GM12875 (cell line): ENCODE measurements around the gene LARP4B.
A peak's percentile ranks its signal among the peaks of the same experiment; 100 is the strongest.
"Not testable (repeated sequence)": the region's sequence is repeated elsewhere in the genome, so short reads cannot be mapped to it uniquely, and the experiment has no call there.

Experiments used
- H3K4me3 ChIP-seq: one replicate; pipeline ENCODE4 v1.5.1; 2011; ENCODE audit warnings: low read depth, low read length, control low read depth
- TF ChIP-seq, protein P1 (sequence below): IDR thresholded peaks from 2 replicates; pipeline ENCODE4 v1.5.1; 2011; ENCODE audit warnings: low read depth, mild to moderate bottlenecking, control low read depth, inconsistent platforms, low read length, moderate library complexity, borderline replicate concordance; ENCODE audit not compliant: insufficient read depth

Gene LARP4B

DNA sequence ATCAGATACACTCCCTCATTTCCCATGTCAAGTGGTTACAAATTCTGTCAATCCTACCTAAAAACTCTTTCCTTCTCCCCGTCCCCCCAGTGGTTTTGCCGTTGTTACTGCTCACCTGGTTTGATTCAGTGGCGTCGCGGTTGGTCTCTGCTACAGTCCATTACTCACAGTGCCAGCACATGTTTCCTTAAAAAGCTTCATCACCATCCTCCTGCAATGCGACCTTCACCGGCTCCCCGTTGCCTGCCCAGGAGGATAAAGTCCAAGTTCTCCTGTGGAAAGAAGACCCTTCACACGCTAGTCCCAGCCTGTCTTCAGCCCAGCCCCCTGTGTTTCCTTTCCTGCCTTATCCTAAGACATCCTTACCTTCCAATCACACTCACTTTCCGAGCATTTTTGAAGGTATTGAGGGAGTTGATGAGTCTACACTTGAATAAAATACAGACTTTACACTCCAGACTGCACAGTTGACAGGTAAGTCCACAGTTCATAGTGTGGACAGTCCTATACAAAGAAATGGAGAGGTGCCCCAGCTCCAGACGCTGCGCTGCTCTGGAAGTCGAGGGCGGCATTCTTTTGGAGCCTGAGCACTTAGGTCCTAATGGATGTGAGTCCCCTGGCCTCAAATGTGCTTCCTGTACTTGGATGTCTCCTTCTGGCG is 3.4 kb upstream of the LARP4B start:
- TF ChIP-seq, protein P1, sequence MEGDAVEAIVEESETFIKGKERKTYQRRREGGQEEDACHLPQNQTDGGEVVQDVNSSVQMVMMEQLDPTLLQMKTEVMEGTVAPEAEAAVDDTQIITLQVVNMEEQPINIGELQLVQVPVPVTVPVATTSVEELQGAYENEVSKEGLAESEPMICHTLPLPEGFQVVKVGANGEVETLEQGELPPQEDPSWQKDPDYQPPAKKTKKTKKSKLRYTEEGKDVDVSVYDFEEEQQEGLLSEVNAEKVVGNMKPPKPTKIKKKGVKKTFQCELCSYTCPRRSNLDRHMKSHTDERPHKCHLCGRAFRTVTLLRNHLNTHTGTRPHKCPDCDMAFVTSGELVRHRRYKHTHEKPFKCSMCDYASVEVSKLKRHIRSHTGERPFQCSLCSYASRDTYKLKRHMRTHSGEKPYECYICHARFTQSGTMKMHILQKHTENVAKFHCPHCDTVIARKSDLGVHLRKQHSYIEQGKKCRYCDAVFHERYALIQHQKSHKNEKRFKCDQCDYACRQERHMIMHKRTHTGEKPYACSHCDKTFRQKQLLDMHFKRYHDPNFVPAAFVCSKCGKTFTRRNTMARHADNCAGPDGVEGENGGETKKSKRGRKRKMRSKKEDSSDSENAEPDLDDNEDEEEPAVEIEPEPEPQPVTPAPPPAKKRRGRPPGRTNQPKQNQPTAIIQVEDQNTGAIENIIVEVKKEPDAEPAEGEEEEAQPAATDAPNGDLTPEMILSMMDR: no peak

DNA sequence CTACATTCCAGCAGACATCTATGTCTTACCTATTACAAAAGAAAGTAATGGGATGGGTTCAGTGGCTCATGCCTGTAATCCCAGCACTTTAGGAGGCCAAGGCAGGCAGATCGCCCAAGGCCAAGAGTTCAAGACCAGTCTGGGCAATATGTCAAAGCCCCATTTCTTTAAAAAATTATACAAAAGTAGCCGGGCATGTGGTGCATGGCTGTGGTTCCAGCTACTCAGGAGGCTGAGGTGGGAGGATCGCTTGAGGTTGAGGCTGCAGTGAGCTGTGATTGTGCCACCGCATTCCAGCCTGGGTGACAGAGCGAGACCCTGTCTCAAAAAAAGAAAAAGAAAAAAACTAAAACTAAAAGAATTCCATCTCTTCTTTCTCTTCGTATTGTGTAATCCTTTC is 2.7 kb upstream of the LARP4B start:
- H3K4me3 ChIP-seq: not testable (repeated sequence)

More for the DNA sequence above, 3.4 kb upstream of the LARP4B start:
- H3K4me3 ChIP-seq: no peak overlapping the region

DNA sequence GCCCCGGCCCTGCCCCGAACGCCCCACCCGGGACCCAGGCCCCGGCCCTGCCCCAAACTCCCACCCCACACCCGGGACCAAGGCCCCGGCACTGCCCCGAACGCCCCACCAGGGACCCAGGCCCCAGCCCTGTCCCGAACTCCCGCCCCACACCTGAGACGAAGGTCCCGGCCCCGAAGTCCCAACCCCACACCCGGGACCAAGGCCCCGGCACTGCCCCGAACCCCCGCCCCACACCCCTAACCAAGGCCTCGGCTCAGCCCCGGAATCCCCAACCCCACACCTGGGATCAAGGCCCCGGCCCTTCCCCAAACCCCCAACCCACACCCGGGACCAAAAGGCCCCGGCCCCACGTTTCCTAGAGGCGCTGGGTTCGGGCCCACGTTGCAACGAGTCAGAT is 1.1 kb upstream of the LARP4B start:
- H3K4me3 ChIP-seq: peak overlapping the region; percentile 67
- TF ChIP-seq, protein P1: no peak

DNA sequence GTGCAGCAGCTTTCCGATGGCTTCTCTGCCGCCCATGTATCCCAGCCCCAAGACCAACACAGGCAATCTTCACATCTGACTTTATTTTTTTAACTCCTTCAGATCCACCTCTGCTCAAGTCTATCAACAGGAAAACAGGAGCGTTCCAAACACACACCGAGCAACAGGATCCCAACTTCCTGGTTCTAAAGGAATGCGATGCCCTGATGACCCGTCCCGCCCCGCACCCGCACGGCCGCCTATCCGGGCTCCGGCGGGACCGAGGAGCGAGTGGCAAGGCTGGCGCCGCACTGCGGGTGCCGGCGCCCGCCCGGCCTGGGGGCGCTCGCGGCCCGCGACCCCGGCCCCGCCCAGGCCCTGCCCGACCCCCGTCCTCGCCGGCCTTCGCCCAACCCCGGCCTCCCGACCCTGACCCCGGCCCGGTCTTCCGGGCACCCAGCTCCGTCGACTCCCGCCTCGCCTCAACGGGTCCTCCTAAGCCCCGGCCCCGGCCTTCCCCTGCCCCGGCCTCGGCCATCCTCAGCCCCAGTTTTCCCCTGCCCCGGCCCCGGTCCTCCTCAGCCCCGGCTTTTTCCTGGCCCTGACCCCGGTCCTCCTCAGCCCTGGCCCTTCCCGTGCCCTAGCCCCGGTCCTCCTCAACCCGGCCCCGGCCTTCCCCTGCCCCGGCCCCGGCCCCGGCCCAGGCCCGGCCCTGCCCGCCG is 730 bp downstream of the LARP4B start:
- TF ChIP-seq, protein P1: no peak
- H3K4me3 ChIP-seq: peak overlapping the region; percentile 85

DNA sequence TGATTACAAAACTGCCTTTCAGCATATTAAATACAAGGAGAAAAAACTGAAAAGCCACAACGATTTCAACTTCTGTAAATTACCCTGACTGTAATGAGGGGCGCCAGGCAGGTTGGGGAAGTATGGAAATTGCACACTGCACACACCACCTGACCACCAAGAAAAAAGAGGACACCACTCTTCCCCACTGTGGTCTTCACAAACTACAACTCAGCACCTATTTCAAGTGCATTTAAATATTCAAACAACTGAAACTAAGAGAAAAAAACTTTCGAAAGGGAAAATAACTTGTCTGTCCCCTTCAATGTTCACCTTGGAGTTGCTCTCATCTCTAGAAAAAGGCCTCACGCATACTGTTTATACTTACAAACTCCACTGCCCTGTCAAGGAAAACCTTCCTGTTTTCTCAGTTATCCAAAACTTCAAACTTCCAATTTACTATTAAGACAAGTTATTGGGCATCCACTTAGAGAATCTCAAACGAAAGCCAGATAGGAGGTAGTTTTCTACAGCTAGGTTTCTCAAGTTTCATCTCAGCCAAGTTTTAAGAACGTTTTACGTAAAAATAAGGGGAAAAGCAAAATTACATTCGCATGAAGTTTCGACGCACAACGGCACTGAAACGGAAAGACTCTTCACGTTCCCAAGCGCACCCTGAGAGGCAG is 1.4 kb downstream of the LARP4B start:
- peak overlapping the region; percentile 85 for H3K4me3 ChIP-seq
- TF ChIP-seq, protein P1: no peak

DNA sequence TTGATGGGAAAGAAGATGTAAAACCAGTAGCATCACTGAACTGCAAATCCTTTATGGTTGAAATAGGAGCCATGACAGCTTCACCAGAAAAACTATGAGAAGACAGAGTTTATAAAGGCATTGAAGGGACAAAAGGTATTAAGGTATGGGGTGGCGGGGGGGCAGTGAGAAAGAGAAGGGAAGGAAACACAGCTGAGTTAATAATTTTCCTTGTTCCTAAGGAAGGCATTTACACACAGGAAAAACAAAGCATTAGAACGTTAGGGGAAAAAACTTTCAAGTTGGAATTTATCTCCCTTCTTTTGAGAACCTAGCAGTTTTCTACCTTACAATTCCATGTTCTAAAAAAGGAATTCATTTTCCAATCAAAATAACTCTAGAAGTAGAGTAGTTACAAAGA is 4.4 kb downstream of the LARP4B start:
- no peak overlapping the region for H3K4me3 ChIP-seq
- TF ChIP-seq, protein P1: no peak

DNA sequence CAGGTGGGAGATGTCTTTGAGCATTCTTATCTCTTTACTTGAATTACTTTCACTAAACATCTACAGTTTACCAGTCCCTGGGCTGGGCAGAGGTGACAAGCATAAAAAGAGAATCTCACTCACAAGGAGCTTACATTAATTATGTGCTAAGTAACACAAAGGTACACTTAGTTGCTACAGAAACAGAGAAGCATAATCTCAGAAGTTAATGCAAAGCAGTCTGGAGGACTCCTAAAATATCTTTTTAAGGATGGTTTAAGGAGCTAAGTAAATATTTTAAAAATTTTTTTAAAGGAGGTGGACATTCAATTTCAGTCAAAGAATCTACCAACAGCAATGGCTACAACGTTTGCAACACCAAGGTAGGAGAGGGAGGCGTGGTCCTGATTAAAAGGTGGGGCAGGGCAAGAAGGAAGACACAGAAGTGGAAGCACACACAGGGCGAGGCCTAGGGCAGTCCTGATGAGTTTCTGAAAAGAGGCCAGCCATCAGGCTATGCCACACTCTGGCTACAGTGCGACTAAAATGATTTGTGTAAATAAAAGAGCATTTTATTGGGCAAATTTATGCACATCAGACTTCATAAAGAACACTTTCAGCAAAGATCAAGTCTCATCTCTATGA is 5.3 kb downstream of the LARP4B start:
- no peak overlapping the region for H3K4me3 ChIP-seq
- TF ChIP-seq, protein P1: no peak
